Activated CD4-positive, alpha-beta T cell treated with anti-CD3 and anti-CD28 coated beads, Interleukin-2, Interleukin-6, amounts not matched to agents 100 ng/mL and 50 ng/mL, durations not matched to agents 16 hours and 8 hours (primary cell): ENCODE data around the gene RALGAPA2.
A peak's percentile ranks its signal among the peaks of the same experiment; 100 is the strongest.

ENCODE experiments used
- DNase-seq: peaks from one replicate; pipeline ENCODE4 v3.0.0-alpha.2; 2020

The RALGAPA2 gene

GRCh38 chr20:20528861-20529260 lies 183.6 kb downstream of the RALGAPA2 start:
- DNase-seq, result no peak

DNA sequence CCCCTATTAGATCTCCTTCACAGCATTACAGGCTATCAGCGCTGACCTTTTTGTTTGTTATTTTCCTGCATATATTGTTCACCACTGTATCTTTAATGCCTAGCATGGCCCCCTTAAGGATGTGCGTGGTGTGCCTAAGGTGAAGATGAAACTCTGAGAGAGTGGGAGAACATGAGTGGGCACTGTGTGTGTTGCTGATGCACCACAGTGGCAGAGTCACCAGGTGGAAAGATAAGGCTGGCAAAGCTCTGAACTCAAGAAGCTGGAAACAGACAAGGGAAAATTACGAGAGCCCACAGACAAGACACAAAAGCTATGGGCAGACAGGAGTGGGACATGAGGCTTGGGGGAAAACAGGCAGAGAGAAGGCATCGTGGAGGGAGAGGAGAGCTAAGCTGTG lies 184.8 kb downstream of the RALGAPA2 start:
- DNase-seq, result no peak

DNA sequence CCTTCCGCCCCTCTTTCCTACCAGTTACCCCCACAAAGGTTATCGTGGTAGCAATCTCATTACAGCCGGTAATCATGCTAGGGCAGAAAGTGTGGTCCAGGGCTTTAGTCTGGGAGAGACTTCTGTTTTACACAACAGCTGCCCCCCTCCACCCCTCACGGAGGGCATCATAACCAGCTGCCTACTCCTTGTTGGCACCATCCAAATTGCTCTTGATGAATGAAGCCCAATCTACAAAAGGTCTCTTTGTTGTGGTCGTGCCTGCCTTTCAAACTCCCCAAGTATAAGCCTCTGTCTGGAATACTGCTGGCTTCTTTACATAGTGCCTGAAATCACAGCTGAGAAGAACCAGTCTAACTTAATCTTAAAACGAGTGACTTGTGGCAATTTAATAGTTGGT lies 186.7 kb downstream of the RALGAPA2 start:
- no peak for DNase-seq

GRCh38 chr20:20525214-20525613 lies 187.2 kb downstream of the RALGAPA2 start:
- DNase-seq, result no peak

GRCh38 chr20:20524756-20525155 lies 187.7 kb downstream of the RALGAPA2 start:
- DNase-seq, result no peak

GRCh38 chr20:20521736-20522135 lies 190.7 kb downstream of the RALGAPA2 start:
- no peak for DNase-seq

GRCh38 chr20:20520776-20521175 lies 191.7 kb downstream of the RALGAPA2 start:
- DNase-seq, result no peak

DNA sequence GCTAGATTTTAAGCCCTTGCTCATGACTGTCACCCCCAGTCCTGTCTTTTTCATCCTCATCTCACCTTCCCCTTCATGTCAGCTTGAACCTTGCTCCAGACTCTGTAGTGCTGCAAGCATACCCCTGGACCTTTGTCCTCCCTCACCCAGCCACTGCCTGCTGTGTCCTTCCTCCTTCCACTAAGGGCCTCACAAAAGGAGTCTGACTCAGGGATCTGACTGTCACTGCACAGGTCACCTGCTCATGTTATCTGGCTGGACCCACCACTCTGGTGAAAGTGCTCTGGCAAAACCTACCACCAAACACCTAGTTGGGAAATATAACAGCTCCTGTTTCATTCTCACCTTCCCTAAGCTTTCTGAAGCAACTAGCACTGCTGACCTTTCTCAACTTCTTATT lies 193.2 kb downstream of the RALGAPA2 start:
- no peak for DNase-seq

DNA sequence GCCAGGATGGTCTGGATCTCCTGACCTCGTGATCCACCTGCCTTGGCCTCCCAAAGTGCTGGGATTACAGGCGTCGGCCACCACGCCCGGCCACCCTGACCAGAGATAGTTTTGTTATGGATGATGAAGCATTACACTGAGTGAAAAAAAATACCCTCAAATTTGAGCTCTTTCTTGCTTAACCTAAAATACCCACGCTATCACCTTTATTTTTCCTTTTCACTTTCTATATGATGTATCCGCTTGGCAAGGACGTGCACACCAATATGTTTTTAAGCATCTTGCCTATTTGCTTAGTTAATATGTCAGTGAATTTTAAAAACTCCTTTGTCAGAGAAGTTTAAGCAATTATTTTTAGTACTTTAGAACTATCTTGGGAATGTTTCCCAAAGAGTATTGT lies 194.2 kb downstream of the RALGAPA2 start:
- DNase-seq, result no peak

GRCh38 chr20:20517296-20517695 lies 195.1 kb downstream of the RALGAPA2 start:
- no peak for DNase-seq

DNA sequence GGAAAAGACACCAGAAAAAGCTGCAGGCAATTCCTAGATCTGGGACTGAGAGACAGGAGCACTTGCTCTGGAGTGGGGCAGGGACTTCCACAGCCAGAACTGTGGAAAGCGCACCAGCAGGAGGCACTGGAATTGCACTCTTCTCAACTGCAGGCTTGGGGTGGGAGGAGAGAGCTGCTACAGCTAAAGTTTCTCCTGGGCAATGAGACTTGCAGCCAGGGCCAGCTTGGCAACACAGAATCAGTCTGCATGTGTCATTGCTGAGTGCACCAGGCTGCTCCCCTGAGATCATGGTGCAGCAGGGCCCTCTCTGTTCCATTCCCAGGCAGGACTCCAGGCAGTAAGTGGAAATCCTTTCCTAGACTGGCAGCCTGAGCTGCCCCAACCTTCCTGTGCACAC lies 198.7 kb downstream of the RALGAPA2 start:
- DNase-seq, result no peak

GRCh38 chr20:20505554-20505953 lies 206.9 kb downstream of the RALGAPA2 start:
- DNase-seq, result peak; percentile 53

- DNase-seq, result peak; percentile 71
Observed at GRCh38 chr20:20503777-20504530, 208.5 kb downstream of the RALGAPA2 start.

DNA sequence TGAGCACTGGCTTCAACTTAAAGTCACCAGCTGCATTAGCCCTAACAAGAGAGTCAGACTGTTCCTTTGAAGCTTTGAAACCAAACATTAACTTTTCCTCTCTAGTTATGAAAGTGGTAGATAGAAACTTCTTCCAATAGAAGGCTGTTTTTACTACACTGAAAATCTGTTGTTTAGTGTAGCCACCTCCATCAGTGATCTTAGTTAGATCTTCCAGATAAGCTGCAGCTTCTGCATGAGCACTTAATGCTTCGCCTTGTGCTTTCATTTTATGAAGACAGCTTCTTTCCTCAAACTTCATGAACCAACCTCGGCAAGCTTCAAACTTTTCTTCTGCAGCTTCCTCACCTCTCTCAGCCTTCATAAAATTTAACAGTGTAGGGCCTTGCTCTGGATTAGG lies 211.3 kb downstream of the RALGAPA2 start:
- DNase-seq, result peak; percentile 25

DNA sequence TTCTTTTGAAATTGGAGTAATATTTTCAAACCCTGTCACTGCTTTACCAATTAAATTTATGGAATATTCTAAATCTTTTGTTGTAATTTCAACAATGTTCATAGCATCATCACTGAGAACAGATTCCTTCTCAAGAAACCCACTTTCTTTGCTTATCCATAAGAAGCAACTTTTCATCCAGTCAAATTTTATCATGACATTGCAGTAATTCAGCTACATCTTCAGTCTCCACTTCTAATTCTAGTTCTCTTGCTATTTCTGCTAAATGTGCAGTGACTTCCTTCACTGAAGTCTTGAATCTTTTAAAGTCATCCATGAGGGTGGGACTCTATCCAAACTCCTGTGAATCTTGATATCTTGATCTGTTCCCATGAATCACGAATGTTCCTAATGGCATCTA lies 212.1 kb downstream of the RALGAPA2 start:
- DNase-seq, result no peak

GRCh38 chr20:20499439-20499838 lies 213.0 kb downstream of the RALGAPA2 start:
- no peak for DNase-seq

GRCh38 chr20:20498076-20498861 lies 214.2 kb downstream of the RALGAPA2 start:
- no peak for DNase-seq

DNA sequence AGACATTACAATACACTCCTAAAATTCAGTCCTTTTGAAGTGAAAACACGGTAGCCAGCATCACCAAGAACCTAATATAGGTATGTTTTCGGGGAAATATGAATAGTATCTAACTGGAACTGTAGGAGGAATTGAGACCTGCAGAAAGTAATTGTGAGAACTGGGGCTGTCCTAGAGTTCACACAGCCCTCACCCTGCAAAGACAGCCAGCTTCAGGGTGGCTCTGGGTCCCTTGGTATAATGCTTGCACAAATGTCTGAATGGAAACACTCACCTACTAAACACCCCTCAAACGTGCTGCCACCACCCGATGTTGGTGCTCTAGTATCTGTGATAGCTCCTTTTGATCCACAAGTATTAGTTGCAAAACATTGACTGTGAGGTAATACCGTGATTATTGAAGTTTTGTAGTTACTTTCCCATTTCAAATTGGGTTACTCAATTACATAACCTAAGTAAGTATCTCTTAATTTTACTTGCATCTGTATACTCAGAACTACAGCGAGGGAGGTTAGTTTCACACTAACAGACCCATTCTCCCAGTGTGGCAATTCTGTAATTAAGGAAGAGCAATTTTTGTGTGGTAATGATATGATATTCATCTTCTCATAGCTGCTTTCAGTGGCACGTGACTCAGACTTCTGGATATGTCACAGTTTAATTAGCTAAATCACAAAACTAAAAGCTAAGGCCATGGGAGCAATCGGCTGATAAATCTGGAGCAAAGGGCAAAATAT lies 215.0 kb downstream of the RALGAPA2 start:
- DNase-seq, result peak; percentile 56

- DNase-seq, result peak; percentile 51
Observed at GRCh38 chr20:20495729-20496503, 216.5 kb downstream of the RALGAPA2 start.

GRCh38 chr20:20493701-20494100 lies 218.7 kb downstream of the RALGAPA2 start:
- DNase-seq, result no peak

- DNase-seq, result no peak
Observed at GRCh38 chr20:20492521-20493332, 219.7 kb downstream of the RALGAPA2 start.

- DNase-seq, result no peak
Observed at GRCh38 chr20:20491784-20492264, 220.6 kb downstream of the RALGAPA2 start.
